ENCODE data around the gene LEMD2. TPM values are rescaled to one million over a fixed set of nuclear protein-coding genes. Genes with fewer than 3 reads are reported as not detected.

The LEMD2 gene
- total RNA-seq, 4 donors from 2014 or later = 36.4 to 65.3 (median 55.4) TPM

DNA sequence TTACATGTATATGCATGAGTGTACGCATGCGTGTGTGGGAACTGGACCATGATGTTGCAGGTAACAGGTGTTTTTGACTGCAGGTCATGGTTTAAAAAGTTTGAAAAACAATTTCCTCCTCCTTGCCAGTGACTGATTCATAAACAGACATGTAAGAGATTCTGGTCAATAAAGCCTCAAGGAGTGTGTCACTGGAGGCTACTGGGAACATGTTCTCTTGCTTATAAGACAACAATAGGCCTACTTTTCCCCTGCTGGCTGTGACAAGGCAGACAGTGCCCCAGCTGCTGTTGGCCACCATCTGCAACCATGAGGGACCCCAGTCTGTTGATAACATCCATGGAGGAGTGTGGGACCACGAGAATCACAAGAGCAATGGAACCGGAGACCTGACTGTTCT is 12.7 kb downstream of the LEMD2 start:
- Histone ChIP-seq H3K9me3 (no peaks in the 10 kb centered on the region), H3K4me1 (peaks cover 21 to 28% (median 25%) of the 10 kb centered on the region in 4 donors), H3K36me3 (peaks cover 79 to 93% (median 93%) of the 10 kb centered on the region in 4 donors), H3K27ac (replicated peaks in 1 of 4) (no peak overlapping the region), H3K4me3 (no peak overlapping the region), H3K27me3 (no peaks in the 10 kb centered on the region)
- TF ChIP-seq POLR2AphosphoS5 (IDR thresholded peaks at IDR 0.05) = no peak
- TF ChIP-seq POLR2A (IDR thresholded peaks at IDR 0.05; ENCODE audit: low read depth) = no peak
- no peak for TF ChIP-seq EP300 (IDR thresholded peaks at IDR 0.05)
- TF ChIP-seq, protein P1, sequence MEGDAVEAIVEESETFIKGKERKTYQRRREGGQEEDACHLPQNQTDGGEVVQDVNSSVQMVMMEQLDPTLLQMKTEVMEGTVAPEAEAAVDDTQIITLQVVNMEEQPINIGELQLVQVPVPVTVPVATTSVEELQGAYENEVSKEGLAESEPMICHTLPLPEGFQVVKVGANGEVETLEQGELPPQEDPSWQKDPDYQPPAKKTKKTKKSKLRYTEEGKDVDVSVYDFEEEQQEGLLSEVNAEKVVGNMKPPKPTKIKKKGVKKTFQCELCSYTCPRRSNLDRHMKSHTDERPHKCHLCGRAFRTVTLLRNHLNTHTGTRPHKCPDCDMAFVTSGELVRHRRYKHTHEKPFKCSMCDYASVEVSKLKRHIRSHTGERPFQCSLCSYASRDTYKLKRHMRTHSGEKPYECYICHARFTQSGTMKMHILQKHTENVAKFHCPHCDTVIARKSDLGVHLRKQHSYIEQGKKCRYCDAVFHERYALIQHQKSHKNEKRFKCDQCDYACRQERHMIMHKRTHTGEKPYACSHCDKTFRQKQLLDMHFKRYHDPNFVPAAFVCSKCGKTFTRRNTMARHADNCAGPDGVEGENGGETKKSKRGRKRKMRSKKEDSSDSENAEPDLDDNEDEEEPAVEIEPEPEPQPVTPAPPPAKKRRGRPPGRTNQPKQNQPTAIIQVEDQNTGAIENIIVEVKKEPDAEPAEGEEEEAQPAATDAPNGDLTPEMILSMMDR (IDR thresholded peaks at IDR 0.05) = no peak
- intact Hi-C loops (cut with DNase I) = no loop called here
- DNase-seq (ENCODE audit: extremely low spot score) = no peak
- 92% methylated on average over 2 of the region's 4 CpGs for WGBS

DNA sequence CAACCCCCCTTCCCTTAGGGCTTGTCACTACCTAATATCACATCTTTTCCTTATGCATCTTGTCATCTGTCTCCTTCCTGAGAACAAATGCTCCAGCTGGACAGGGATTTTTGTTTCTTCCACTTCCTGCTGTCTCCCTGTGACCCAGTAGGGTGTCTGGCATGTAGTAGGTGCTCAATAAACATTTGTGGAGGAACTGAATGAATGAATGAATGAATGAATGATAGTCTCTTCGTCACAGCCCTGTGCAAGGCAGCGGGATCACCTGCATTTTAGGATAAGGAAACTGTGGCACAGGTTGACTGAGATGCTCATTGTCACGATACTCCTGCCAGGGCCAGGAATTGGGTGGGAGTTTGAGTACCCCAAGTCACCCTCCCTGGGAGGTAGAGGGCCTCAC is 14.2 kb downstream of the LEMD2 start:
- TF ChIP-seq, protein P1 (IDR thresholded peaks at IDR 0.05) = no peak
- TF ChIP-seq POLR2AphosphoS5 (IDR thresholded peaks at IDR 0.05) (no peak), EP300 (IDR thresholded peaks at IDR 0.05) (no peak), POLR2A (IDR thresholded peaks at IDR 0.05; ENCODE audit: low read depth) (no peak)
- Histone ChIP-seq H3K4me3 (no peak overlapping the region), H3K36me3 (peaks cover 68 to 79% (median 79%) of the 10 kb centered on the region in 4 donors), H3K27ac (replicated peaks in 1 of 4) (no peak overlapping the region), H3K27me3 (no peaks in the 10 kb centered on the region), H3K9me3 (no peaks in the 10 kb centered on the region), H3K4me1 (peaks cover 23 to 33% (median 31%) of the 10 kb centered on the region in 4 donors)
- 100% methylated on average over 3 of the region's 3 CpGs for WGBS
- intact Hi-C loops (cut with DNase I) = loop anchor here (5.0 kb wide), 1 partner anchor 253 kb away; no protein-coding TSS in a partner anchor
- no peak for DNase-seq (ENCODE audit: extremely low spot score)

DNA sequence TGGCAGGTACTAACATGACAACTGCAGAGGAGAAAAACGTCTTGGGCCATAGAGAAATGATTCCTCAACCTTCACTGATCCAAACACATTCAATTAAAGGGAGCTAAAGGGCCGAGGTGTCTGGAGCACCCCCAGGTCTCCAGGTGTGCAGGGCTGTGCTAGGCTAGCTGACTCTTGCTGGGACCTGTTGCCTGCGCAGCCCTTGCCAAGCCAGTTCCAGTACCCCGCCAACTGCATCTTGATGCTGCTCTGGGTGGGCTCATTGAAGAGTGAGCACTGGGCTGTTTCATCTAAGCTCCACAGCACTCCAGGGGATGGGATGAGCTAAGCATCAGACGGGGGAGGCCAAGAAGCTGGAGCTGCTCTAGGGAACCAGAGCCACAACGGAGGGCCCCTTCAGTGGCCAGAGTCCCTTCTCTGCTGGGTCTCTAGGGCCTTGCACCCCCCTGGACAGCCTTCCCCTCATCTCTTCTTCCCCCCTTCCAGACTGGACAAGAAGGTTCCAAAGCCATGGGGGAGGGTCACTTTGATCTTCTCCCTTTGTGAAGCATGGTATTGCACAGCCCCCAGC is 15.9 kb downstream of the LEMD2 start:
- no peak for DNase-seq (ENCODE audit: extremely low spot score)
- H3K4me3 ChIP-seq = no peak overlapping the region
- WGBS = 89% methylated on average over 4 of the region's 6 CpGs
- H3K9me3 ChIP-seq = no peaks in the 10 kb centered on the region
- H3K27me3 ChIP-seq = peaks cover 0 to 6% (median 0%) of the 10 kb centered on the region in 4 donors
- H3K36me3 ChIP-seq = peaks cover 52 to 61% (median 61%) of the 10 kb centered on the region in 4 donors
- TF ChIP-seq POLR2A (IDR thresholded peaks at IDR 0.05; ENCODE audit: low read depth) (no peak), POLR2AphosphoS5 (IDR thresholded peaks at IDR 0.05) (no peak), EP300 (IDR thresholded peaks at IDR 0.05) (no peak)
- TF ChIP-seq, protein P1 (IDR thresholded peaks at IDR 0.05) = no peak
- intact Hi-C loops (cut with DNase I) = loop anchor here (5.0 kb wide), 1 partner anchor 254 kb away; no protein-coding TSS in a partner anchor
- H3K27ac ChIP-seq (replicated peaks in 1 of 4) = no peak overlapping the region
- peaks cover 23 to 45% (median 43%) of the 10 kb centered on the region in 4 donors for H3K4me1 ChIP-seq

DNA sequence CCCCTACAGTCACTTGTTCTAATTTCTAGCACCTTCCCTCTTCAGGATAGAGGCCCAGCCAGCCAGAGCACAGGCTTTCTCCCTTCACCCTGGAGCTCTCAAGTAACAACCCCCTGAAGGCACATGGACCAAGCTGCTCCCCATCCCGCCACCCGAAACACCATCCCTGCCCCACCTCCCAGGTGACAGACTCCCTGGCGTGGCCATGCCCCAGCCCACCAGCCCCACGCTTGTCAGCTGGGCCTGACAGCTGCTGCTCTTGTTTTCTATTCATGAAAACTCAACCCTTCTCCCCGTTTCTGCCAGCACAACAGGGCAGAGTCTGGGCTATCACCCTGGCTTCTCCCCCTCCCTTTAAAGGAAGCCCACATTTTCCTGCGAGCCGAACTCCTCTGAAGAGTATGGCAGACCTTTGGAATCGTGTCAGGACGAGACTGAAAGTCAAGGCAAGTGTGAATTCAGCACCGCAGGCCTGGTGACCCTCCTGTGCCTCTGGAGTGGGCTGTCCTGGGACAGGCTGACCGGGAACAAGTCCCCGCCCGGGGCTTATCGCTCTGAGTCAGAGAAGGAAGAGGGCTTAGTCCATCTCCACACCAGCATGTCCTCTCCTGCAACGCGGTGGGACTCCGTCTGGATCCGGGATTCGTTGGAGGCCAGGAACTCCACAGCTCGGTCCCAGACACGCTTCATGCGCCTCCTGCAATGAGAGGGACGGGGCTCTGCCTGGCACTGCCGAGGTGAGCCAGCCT is 16.7 kb downstream of the LEMD2 start:
- peaks cover 23 to 45% (median 43%) of the 10 kb centered on the region in 4 donors for H3K4me1 ChIP-seq
- DNase-seq (ENCODE audit: extremely low spot score) = no peak
- intact Hi-C loops (cut with DNase I) = loop anchor here (5.0 kb wide), 1 partner anchor 255 kb away; no protein-coding TSS in a partner anchor
- peak overlapping the region in 3 of 4 donors; percentile 23 to 32 (median 26) for H3K4me3 ChIP-seq
- H3K36me3 ChIP-seq = peaks cover 45 to 54% (median 53%) of the 10 kb centered on the region in 4 donors
- H3K27ac ChIP-seq (replicated peaks in 1 of 4) = peak overlapping the region; percentile 64 to 84 (median 72)
- TF ChIP-seq POLR2A (IDR thresholded peaks at IDR 0.05; ENCODE audit: low read depth) = no peak
- TF ChIP-seq EP300 (IDR thresholded peaks at IDR 0.05) = no peak
- TF ChIP-seq, protein P1 (IDR thresholded peaks at IDR 0.05) = no peak
- TF ChIP-seq POLR2AphosphoS5 (IDR thresholded peaks at IDR 0.05) = no peak
- WGBS = 77% methylated on average over 9 of the region's 24 CpGs
- peaks cover 0 to 2% (median 0%) of the 10 kb centered on the region in 4 donors for H3K9me3 ChIP-seq
- peaks cover 0 to 6% (median 0%) of the 10 kb centered on the region in 4 donors for H3K27me3 ChIP-seq

Data from esophagus muscularis mucosa (tissue), 4 donors.